Hepatocyte (in vitro differentiated cells): ENCODE measurements around the gene TMIE. TPM values are rescaled to one million over a fixed set of nuclear protein-coding genes. Genes with fewer than 3 reads are reported as not detected.

Experiments used
- DNase-seq: peaks from one replicate; pipeline ENCODE4 v3.0.0-alpha.2; 2016; ENCODE audit warnings: low spot score
- H2AFZ ChIP-seq: fragments of 200-600 bp; sonication (generic); 2 replicates; pipeline ENCODE4 v1.6.0; 2016; ENCODE audit warnings: antibody characterized with exemption, mild to moderate bottlenecking
- H3K27ac ChIP-seq: fragments of 200-600 bp; sonication (generic); 2 replicates; pipeline ENCODE4 v1.5.1; 2016; ENCODE audit warnings: mild to moderate bottlenecking
- H3K27me3 ChIP-seq: fragments of 200-600 bp; sonication (generic); 2 replicates; pipeline ENCODE4 v1.6.1; 2016
- H3K36me3 ChIP-seq: fragments of 200-600 bp; sonication (generic); replicated peaks from 2 replicates; pipeline ENCODE4 v1.5.1; 2016; ENCODE audit warnings: low read depth; ENCODE audit not compliant: insufficient read depth
- H3K4me1 ChIP-seq: fragments of 200-600 bp; sonication (generic); 2 replicates; pipeline ENCODE4 v1.5.1; 2016; ENCODE audit warnings: mild to moderate bottlenecking, moderate library complexity; ENCODE audit not compliant: insufficient read depth
- H3K4me2 ChIP-seq: fragments of 200-600 bp; sonication (generic); 2 replicates; pipeline ENCODE4 v1.6.0; 2016
- H3K4me3 ChIP-seq: fragments of 200-600 bp; sonication (generic); 2 replicates; pipeline ENCODE4 v1.5.1; 2016; ENCODE audit warnings: mild to moderate bottlenecking
- H3K79me2 ChIP-seq: fragments of 200-600 bp; sonication (generic); 2 replicates; pipeline ENCODE4 v1.6.0; 2017; ENCODE audit warnings: mild to moderate bottlenecking
- H3K9me2 ChIP-seq: fragments of 200-600 bp; sonication (generic); replicated peaks from 2 replicates; pipeline ENCODE4 v1.6.0; 2017; ENCODE audit warnings: mild to moderate bottlenecking; ENCODE audit not compliant: insufficient read depth
- H3K9me3 ChIP-seq: fragments of 200-600 bp; sonication (generic); 2 replicates; pipeline ENCODE4 v1.5.1; 2016; ENCODE audit warnings: low read depth, mild to moderate bottlenecking
- H4K20me1 ChIP-seq: fragments of 200-600 bp; sonication (generic); 2 replicates; pipeline ENCODE4 v1.6.0; 2016; ENCODE audit warnings: mild to moderate bottlenecking; ENCODE audit not compliant: insufficient read depth, poor library complexity, severe bottlenecking
- EZH2 ChIP-seq: fragments of 200-600 bp; sonication (generic); IDR thresholded peaks from 2 replicates; pipeline ENCODE4 v1.6.1; 2016; ENCODE audit warnings: antibody characterized with exemption, mild to moderate bottlenecking, borderline replicate concordance
- EZH2phosphoT487 ChIP-seq: fragments of 200-600 bp; sonication (generic); IDR thresholded peaks from one replicate; pipeline ENCODE4 v1.6.1; 2018; ENCODE audit warnings: antibody characterized with exemption, mild to moderate bottlenecking, low read depth, moderate library complexity; ENCODE audit not compliant: unreplicated experiment, severe bottlenecking
- WGBS: methylation state at CpG from one replicate; pipeline ENCODE4 v1.1.6; 2016; ENCODE audit warnings: low lambda C conversion rate; ENCODE audit errors: missing lambda C conversion rate; 5-methylcytosine and 5-hydroxymethylcytosine counted together
- polyA plus RNA-seq: library from polyadenylated mRNA; unstranded; fragments of >200 nt; fragmentation: Nextera tagmentation; extraction: Ambion mirVana; gene quantifications from 2 replicates; pipeline ENCODE4 v1.2.1, GENCODE V29; 2016
- total RNA-seq: library from RNA; depleted of rRNA; stranded (reverse); fragments of >200 nt; gene quantifications from 2 replicates; pipeline ENCODE4 v1.2.3, GENCODE V29; 2014
- TF ChIP-seq, protein P1 (sequence below): fragments of 200-600 bp; sonication (generic); IDR thresholded peaks from 2 replicates; pipeline ENCODE4 v1.5.1; 2016; ENCODE audit warnings: antibody characterized with exemption, mild to moderate bottlenecking; ENCODE audit not compliant: poor library complexity

Gene TMIE
- total and polyA plus RNA-seq, 2 experiments from 2014 or later, result 0.37 to 0.51 TPM

DNA sequence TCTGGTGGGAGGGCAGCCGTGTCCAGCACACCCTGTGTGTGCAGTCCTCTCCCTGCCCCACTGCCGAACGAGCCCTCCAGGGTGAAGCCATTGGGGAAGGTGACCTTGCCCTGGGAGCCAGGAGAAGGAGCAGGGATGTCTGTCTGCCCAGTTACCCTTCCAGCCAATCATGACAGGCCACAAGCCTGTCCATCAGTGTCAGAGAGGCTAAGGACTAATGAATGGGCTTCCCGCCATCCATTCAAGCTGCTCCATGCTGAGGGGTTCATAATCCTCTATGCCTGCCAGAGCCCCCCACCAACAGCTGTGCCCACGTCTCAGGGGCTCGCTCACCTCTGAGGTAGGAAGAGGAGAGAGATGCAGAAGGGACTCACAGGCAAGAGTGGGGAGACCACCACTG is 22.9 kb upstream of the TMIE start:
- Histone ChIP-seq H3K9me2 (no peaks in the 10 kb centered on the region), H3K36me3 (no peaks in the 10 kb centered on the region), H3K4me2 (no peak overlapping the region), H4K20me1 (no peaks in the 10 kb centered on the region), H3K27me3 (no peaks in the 10 kb centered on the region), H3K4me3 (no peak overlapping the region), H2AFZ (no peak overlapping the region), H3K79me2 (no peaks in the 10 kb centered on the region), H3K4me1 (no peaks in the 10 kb centered on the region), H3K9me3 (no peaks in the 10 kb centered on the region), H3K27ac (no peak overlapping the region)
- DNase-seq, result no peak
- 93% methylated on average over 6 of the region's 6 CpGs for WGBS
- no peak for TF ChIP-seq EZH2
- TF ChIP-seq, protein P1, sequence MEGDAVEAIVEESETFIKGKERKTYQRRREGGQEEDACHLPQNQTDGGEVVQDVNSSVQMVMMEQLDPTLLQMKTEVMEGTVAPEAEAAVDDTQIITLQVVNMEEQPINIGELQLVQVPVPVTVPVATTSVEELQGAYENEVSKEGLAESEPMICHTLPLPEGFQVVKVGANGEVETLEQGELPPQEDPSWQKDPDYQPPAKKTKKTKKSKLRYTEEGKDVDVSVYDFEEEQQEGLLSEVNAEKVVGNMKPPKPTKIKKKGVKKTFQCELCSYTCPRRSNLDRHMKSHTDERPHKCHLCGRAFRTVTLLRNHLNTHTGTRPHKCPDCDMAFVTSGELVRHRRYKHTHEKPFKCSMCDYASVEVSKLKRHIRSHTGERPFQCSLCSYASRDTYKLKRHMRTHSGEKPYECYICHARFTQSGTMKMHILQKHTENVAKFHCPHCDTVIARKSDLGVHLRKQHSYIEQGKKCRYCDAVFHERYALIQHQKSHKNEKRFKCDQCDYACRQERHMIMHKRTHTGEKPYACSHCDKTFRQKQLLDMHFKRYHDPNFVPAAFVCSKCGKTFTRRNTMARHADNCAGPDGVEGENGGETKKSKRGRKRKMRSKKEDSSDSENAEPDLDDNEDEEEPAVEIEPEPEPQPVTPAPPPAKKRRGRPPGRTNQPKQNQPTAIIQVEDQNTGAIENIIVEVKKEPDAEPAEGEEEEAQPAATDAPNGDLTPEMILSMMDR, result no peak
- no peak for TF ChIP-seq EZH2phosphoT487

DNA sequence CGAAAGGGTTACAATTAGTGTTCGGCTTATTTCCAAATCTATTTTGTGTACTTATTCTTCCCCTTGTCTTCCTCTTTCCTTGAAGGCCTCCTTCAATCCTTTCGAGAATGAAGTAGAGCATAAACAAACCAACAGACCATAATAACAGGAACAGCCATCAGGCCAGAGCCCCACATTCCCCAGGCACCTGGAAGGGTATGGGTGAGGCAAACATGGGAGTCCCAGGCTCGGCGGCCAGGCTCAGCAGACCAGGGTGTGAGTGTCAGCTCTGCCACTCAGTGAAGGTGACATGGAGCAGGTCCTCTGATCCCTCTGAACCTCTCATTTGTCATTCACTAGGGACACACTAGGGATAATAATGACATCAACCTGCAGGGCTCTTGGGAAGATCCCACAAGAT is 21.5 kb upstream of the TMIE start:
- 83% methylated on average over 5 of the region's 5 CpGs for WGBS
- H2AFZ ChIP-seq, result no peak overlapping the region
- H3K27ac ChIP-seq, result no peak overlapping the region
- TF ChIP-seq EZH2phosphoT487, result no peak
- TF ChIP-seq, protein P1, result no peak
- TF ChIP-seq EZH2, result no peak
- H3K4me3 ChIP-seq, result no peak overlapping the region
- no peaks in the 10 kb centered on the region for H3K9me3 ChIP-seq
- no peaks in the 10 kb centered on the region for H3K36me3 ChIP-seq
- no peaks in the 10 kb centered on the region for H3K9me2 ChIP-seq
- no peaks in the 10 kb centered on the region for H3K4me1 ChIP-seq
- no peak overlapping the region for H3K4me2 ChIP-seq
- no peaks in the 10 kb centered on the region for H4K20me1 ChIP-seq
- H3K79me2 ChIP-seq, result no peaks in the 10 kb centered on the region
- no peaks in the 10 kb centered on the region for H3K27me3 ChIP-seq
- no peak for DNase-seq

DNA sequence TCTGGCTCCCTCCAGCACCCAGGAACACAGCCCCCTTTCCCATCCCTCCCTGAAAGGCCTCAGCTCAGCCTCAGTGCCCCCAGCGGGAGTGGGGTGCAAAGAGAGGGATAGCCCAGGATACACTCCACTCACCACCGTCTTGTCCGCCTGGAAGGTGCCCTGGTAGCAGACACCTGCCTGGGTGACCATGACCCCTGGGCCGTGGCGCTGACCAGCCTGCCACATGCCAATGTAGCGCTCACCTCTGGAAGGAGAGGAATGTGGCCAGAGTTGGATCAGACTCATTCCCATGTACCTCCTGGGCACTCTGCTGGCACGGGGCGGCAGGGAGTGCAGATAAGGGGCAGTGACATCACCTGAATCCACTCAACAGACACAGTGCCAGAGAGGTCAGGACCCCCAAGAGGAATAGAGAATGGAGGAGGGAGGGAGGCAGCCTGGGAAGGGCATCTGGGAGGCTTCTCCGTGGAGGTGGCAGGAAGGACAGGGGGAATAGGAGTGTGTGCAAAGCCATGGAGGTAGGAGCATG is 20.8 kb upstream of the TMIE start:
- H3K79me2 ChIP-seq, result no peaks in the 10 kb centered on the region
- H3K4me3 ChIP-seq, result no peak overlapping the region
- TF ChIP-seq, protein P1, result no peak
- no peak for TF ChIP-seq EZH2
- TF ChIP-seq EZH2phosphoT487, result no peak
- no peaks in the 10 kb centered on the region for H4K20me1 ChIP-seq
- H3K9me3 ChIP-seq, result no peaks in the 10 kb centered on the region
- no peak overlapping the region for H2AFZ ChIP-seq
- H3K4me2 ChIP-seq, result no peak overlapping the region
- H3K27me3 ChIP-seq, result no peaks in the 10 kb centered on the region
- no peaks in the 10 kb centered on the region for H3K9me2 ChIP-seq
- no peaks in the 10 kb centered on the region for H3K36me3 ChIP-seq
- 91% methylated on average over 9 of the region's 9 CpGs for WGBS
- H3K27ac ChIP-seq, result no peak overlapping the region
- no peak for DNase-seq
- no peaks in the 10 kb centered on the region for H3K4me1 ChIP-seq

DNA sequence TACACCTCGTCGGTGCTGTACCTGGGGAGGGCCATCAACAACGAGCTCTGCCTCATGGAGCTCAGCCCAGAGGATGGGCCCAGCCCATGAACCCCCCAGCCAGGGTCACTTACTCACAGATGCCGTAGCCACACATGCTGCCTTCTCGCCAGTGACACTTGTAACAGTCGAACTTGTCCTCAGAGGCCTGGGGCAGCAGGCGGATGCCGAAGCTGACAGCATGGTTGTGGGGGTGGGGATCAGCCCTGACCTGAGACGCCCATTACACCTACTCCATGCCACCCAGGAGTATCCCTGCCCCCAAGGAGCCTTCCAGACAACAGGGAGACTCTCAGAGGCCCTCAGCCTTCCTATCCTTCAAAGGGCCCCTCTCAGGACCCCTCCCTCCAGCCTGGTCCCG is 19.8 kb upstream of the TMIE start:
- Histone ChIP-seq H3K9me2 (no peaks in the 10 kb centered on the region), H3K27ac (no peak overlapping the region), H3K4me1 (no peaks in the 10 kb centered on the region), H3K9me3 (no peaks in the 10 kb centered on the region), H3K27me3 (no peaks in the 10 kb centered on the region), H3K4me2 (no peak overlapping the region), H2AFZ (no peak overlapping the region), H3K36me3 (no peaks in the 10 kb centered on the region), H4K20me1 (no peaks in the 10 kb centered on the region), H3K4me3 (no peak overlapping the region), H3K79me2 (no peaks in the 10 kb centered on the region)
- WGBS, result 91% methylated on average over 10 of the region's 10 CpGs
- TF ChIP-seq, protein P1, result no peak
- TF ChIP-seq EZH2phosphoT487 (no peak), EZH2 (no peak)
- no peak for DNase-seq
